Calu3 (cell line): ENCODE results near the gene EIF4G1. TPM values are rescaled to one million over a fixed set of nuclear protein-coding genes. Genes with fewer than 3 reads are reported as not detected.

ENCODE experiments used
- BruUV-seq: library from RNA; stranded (reverse); fragments of 400-500 nt; replicated peaks from 2 replicates; lab custom pipeline; 2021; lab: Mats Ljungman, UMichigan
- CTCF ChIA-PET: fragments of 300-600 bp; sonication (Branson Sonifier 250); formaldehyde crosslinking; loops from one replicate; lab custom pipeline; 2022; ENCODE audit warnings: antibody characterized with exemption; lab: Charles Lee
- DNase-seq: peaks from one replicate; pipeline ENCODE4 v3.0.0; 2022
- H3K27ac Mint-ChIP-seq: one replicate; pipeline ENCODE4 v1.8.0; 2022; ENCODE audit warnings: mixed read lengths; ENCODE audit not compliant: unreplicated experiment
- H3K27me3 Mint-ChIP-seq: one replicate; pipeline ENCODE4 v1.8.0; 2022; ENCODE audit warnings: mixed read lengths; ENCODE audit not compliant: unreplicated experiment
- H3K36me3 Mint-ChIP-seq: one replicate; pipeline ENCODE4 v1.8.0; 2022; ENCODE audit warnings: mild to moderate bottlenecking, moderate library complexity, mixed read lengths; ENCODE audit not compliant: insufficient read depth, unreplicated experiment
- H3K4me1 Mint-ChIP-seq: one replicate; pipeline ENCODE4 v1.8.0; 2022; ENCODE audit warnings: mild to moderate bottlenecking, low read depth, mixed read lengths; ENCODE audit not compliant: unreplicated experiment
- H3K4me3 Mint-ChIP-seq: one replicate; pipeline ENCODE4 v1.8.0; 2022; ENCODE audit warnings: mild to moderate bottlenecking, low read depth, moderate library complexity, mixed read lengths; ENCODE audit not compliant: unreplicated experiment
- H3K9me3 Mint-ChIP-seq: one replicate; pipeline ENCODE4 v1.8.0; 2022; ENCODE audit warnings: low read depth, mixed read lengths; ENCODE audit not compliant: unreplicated experiment
- intact Hi-C: fragments of 100-400 bp; cut with micrococcal nuclease; formaldehyde crosslinking; loops from one replicate; pipeline ENCODE4 v1.10.0; 2022; ENCODE audit not compliant: unreplicated experiment
- total RNA-seq: library from RNA; stranded (reverse); gene quantifications from 2 replicates; pipeline ENCODE4 v1.2.3, GENCODE V29; 2022
- TF ChIP-seq, protein P1 (sequence below): fragments of 200-600 bp; IDR thresholded peaks from one replicate; pipeline ENCODE4 v1.8.0; 2022; ENCODE audit warnings: antibody characterized with exemption; ENCODE audit not compliant: unreplicated experiment

Gene EIF4G1
- total RNA-seq, 1 experiment from 2014 or later, result 673 TPM

DNA sequence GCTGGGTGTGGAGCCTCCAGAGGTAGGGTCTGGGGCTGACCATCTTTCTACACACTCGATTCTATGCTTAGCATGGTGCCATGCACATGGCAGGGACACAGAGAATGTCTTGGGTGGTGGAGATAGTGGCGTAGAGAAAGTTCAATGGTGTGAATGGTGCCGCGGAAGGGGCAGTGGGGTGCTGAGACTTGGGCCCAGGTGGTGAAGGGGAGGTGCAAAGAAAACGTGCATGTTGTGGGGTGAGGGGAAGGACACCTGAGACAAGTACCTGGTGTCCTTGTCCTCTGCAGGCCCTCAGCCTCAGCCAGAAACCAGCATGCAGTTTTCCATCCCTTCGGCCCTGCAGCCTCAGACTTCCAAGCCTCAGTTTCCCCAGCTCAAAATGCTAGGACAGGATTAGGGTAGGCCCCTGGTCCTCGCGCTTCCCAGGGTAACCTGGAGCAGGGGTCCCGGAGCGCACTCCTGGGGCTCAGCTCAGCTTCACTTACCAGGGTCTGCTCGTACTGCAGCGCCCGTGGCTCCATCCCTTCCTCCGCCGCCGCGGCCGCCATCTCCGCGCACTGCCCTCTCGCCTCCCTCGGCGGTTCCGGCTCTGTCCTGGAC, 46.6 kb downstream of the EIF4G1 start:
- Mint-ChIP-seq H3K27ac (peak overlapping the region; percentile 2), H3K4me1 (peaks cover 34% of the 10 kb centered on the region), H3K9me3 (no peaks in the 10 kb centered on the region), H3K4me3 (peak overlapping the region; percentile 88), H3K36me3 (peaks cover 63% of the 10 kb centered on the region), H3K27me3 (no peaks in the 10 kb centered on the region)
- CTCF ChIA-PET, result interaction anchor here (0.5 to 1.5 kb wide), 3 partner anchors 10 to 931 kb away, joined by 3 to 5 read pairs (median 3); no protein-coding TSS in a partner anchor
- TSS peak; percentile 23 for BruUV-seq
- peak; percentile 30 for DNase-seq
- intact Hi-C loops, result no loop called here
- TF ChIP-seq, protein P1, sequence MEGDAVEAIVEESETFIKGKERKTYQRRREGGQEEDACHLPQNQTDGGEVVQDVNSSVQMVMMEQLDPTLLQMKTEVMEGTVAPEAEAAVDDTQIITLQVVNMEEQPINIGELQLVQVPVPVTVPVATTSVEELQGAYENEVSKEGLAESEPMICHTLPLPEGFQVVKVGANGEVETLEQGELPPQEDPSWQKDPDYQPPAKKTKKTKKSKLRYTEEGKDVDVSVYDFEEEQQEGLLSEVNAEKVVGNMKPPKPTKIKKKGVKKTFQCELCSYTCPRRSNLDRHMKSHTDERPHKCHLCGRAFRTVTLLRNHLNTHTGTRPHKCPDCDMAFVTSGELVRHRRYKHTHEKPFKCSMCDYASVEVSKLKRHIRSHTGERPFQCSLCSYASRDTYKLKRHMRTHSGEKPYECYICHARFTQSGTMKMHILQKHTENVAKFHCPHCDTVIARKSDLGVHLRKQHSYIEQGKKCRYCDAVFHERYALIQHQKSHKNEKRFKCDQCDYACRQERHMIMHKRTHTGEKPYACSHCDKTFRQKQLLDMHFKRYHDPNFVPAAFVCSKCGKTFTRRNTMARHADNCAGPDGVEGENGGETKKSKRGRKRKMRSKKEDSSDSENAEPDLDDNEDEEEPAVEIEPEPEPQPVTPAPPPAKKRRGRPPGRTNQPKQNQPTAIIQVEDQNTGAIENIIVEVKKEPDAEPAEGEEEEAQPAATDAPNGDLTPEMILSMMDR, result no peak

DNA sequence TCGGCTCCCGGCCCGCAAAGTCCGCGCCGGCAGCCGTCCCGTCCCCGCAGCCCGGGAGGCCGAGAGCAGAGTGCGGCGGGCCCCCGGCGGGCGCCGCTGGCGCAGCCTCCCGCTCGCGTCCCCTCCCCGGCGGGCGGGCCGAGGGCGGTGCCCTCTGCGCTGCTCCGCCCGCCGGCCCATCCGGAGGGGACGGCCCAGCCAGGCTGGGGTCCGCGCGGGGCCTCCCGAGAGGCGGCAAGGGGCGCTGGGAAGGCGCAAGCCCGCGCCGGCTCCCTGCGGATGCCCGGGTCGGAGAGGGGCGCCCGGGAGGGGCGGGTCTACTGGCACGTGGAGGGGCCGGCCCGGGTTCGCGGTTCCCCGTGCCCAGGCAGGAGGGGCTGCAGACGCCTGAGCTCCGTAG, 47.1 kb downstream of the EIF4G1 start, which contains the start of the genes CLCN2 and POLR2H:
Gene CLCN2, minus strand, starts transcription at position 74 of the 400 bp plus-strand sequence. CDS start 126 bp downstream, outside the sequence.
Gene POLR2H, plus strand, starts transcription at position 179 of the 400 bp plus-strand sequence. CDS start 1,783 bp downstream, outside the sequence.
- Mint-ChIP-seq H3K4me1 (peaks cover 34% of the 10 kb centered on the region), H3K27ac (peak within 1 kb of the TSS; percentile 88), H3K4me3 (peak within 1 kb of the TSS; percentile 88), H3K27me3 (no peaks in the 10 kb centered on the region), H3K36me3 (peaks cover 68% of the 10 kb centered on the region), H3K9me3 (no peaks in the 10 kb centered on the region)
- BruUV-seq, result no TSS peak
- intact Hi-C loops, result no loop called here
- CTCF ChIA-PET, result interaction anchor here (0.5 to 1.5 kb wide), 5 partner anchors 10 to 356 kb away, joined by 3 to 10 read pairs (median 4); no protein-coding TSS in a partner anchor
- TF ChIP-seq, protein P1, result no peak
- DNase-seq, result peak; percentile 87

DNA sequence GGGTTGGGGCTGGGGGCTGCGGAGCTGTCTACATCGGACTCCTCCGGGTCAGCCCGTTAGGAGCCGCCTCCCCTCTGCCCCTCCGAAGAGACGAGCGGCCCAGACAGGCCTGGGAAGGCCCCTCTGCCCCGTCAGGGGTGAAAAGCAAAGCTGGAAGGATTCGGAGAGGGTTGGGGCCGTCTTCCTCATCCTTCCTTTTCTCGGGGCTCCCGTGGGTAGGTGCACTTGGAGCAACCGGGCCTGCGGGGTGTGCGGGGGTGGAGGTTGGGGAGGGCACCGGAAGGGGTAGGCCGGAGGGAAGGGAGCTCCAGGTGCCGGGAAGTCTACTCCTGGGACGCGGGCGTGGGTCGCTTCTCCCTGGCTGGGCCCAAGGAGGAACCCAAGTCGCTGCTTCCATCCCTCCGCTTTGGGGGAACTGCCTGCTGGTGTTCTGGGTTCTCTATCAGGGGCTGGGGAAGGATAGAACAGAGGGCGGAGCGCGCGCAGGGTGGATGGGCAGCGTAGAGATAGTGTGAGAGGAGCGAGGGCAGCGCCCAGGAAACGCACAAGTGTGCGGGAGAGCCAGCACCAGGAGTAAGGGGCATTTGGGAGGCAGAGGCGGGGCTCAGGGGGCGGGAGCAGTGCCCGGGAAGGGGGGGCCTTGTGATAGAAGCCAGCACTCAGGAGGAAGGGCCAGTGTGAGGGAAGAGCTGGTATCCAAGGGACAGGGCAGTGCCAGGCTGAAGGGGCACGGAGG, 47.7 kb downstream of the EIF4G1 start:
- peak overlapping the region; percentile 88 for H3K4me3 Mint-ChIP-seq

More for the DNA sequence above, 47.7 kb downstream of the EIF4G1 start:
- Mint-ChIP-seq H3K4me1 (peaks cover 34% of the 10 kb centered on the region), H3K36me3 (peaks cover 74% of the 10 kb centered on the region), H3K27ac (peak overlapping the region; percentile 88), H3K9me3 (no peaks in the 10 kb centered on the region), H3K27me3 (no peaks in the 10 kb centered on the region)
- CTCF ChIA-PET, result interaction anchor here (0.5 to 1.5 kb wide), 10 partner anchors 8 to 356 kb away, joined by 3 to 10 read pairs (median 4); no protein-coding TSS in a partner anchor
- intact Hi-C loops, result no loop called here
- TF ChIP-seq, protein P1, result no peak
- DNase-seq, result peak; percentile 79
- BruUV-seq, result no TSS peak
